Tibial nerve (tissue), 4 donors: ENCODE results near the gene TATDN2. TPM values are rescaled to one million over a fixed set of nuclear protein-coding genes. Genes with fewer than 3 reads are reported as not detected.

Experiments
- DNase-seq, 2 donors: peaks; one replicate each; pipeline ENCODE4 v3.0.0-alpha.2; 2019; ENCODE audit warnings: low spot score in 2 of 2
- H3K27ac ChIP-seq, 4 donors: fragments of 200-600 bp; sonication (generic) in 3 of 4; one replicate each; pipeline ENCODE4 v1.5.1; 2017 to 2019; ENCODE audit warnings: mild to moderate bottlenecking in 1 of 4
- H3K27me3 ChIP-seq, 2 donors: fragments of 200-600 bp; sonication (generic) in 1 of 2; one replicate each; pipeline versions ENCODE4 v1.5.1 to v1.6.0; 2017 to 2019
- H3K36me3 ChIP-seq, 3 donors: fragments of 200-600 bp; sonication (generic); one replicate each; pipeline ENCODE4 v1.5.1; 2018 to 2019
- H3K4me1 ChIP-seq, 4 donors: fragments of 200-600 bp; sonication (generic) in 3 of 4; one replicate each; pipeline ENCODE4 v1.5.1; 2017 to 2019
- H3K4me3 ChIP-seq, 4 donors: fragments of 200-600 bp; sonication (generic) in 3 of 4; one replicate each; pipeline ENCODE4 v1.5.1; 2017 to 2019; ENCODE audit warnings: mild to moderate bottlenecking in 1 of 4, moderate library complexity in 1 of 4
- H3K9me3 ChIP-seq, 4 donors: fragments of 200-600 bp; sonication (generic) in 3 of 4; one replicate each; pipeline ENCODE4 v1.5.1; 2017 to 2019
- EP300 ChIP-seq, 2 donors: sonication (generic); formaldehyde crosslinking; IDR thresholded peaks; one replicate each; pipeline ENCODE4 v1.6.1; 2017; ENCODE audit warnings: antibody characterized with exemption in 2 of 2, mild to moderate bottlenecking in 1 of 2
- POLR2A ChIP-seq, 2 donors: fragments of 450-650 bp; IDR thresholded peaks; one replicate each; pipeline ENCODE4 v1.6.1; 2017; ENCODE audit warnings: antibody characterized with exemption in 2 of 2, mild to moderate bottlenecking in 2 of 2, moderate library complexity in 2 of 2
- WGBS, 2 donors: methylation state at CpG; one replicate each; pipeline ENCODE4 v1.1.5; 2018; 5-methylcytosine and 5-hydroxymethylcytosine counted together
- total RNA-seq, 4 donors: library from RNA; depleted of rRNA; stranded (reverse); fragments of >200 nt; gene quantifications; one replicate each; pipeline ENCODE4 v1.1.0, GENCODE V29; 2016
- TF ChIP-seq, protein P1 (sequence below), 5 experiments: fragments of 200-600 bp in 3 of 5; fragments of 450-650 bp in 2 of 5; sonication (generic) in 3 of 5; IDR thresholded peaks; one replicate each; pipeline ENCODE4 v1.5.1; 2016 to 2019; ENCODE audit warnings: antibody characterized with exemption in 5 of 5, mild to moderate bottlenecking in 3 of 5, moderate library complexity in 2 of 5

The TATDN2 gene
- total RNA-seq, 4 donors from 2014 or later: 21.2 to 28.9 (median 28.5) TPM

DNA sequence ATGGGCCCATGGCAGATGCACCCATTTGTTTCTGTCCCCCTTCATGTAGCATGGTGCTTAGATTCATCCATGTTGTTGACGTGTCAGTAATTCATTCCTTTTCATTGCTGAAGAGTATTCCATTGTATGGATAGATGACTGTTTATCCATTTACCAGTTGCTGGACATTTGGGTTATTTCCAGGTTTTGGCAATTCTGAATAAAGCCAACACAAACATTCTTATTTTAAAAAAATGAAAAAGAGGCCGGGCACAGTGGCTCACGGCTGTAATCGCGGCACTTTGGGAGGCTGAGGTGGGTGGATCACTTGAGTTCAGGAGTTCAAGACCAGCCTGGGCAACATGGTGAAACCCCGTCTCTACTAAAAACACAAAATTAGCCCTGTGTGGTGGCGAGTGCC is 18.7 kb upstream of the TATDN2 start:
- Histone ChIP-seq H3K27me3 (no peaks in the 10 kb centered on the region), H3K4me3 (no peak overlapping the region), H3K4me1 (peaks cover 0 to 11% (median 4%) of the 10 kb centered on the region in 4 donors), H3K27ac (no peak overlapping the region), H3K9me3 (no peaks in the 10 kb centered on the region), H3K36me3 (peaks cover 0 to 29% (median 0%) of the 10 kb centered on the region in 3 donors)
- 84 to 85% methylated on average over 7 of the region's 7 CpGs for WGBS, 2 donors
- DNase-seq: no peak
- TF ChIP-seq POLR2A (IDR thresholded peaks at IDR 0.05) (no peak), EP300 (IDR thresholded peaks at IDR 0.05) (no peak)
- TF ChIP-seq, protein P1, sequence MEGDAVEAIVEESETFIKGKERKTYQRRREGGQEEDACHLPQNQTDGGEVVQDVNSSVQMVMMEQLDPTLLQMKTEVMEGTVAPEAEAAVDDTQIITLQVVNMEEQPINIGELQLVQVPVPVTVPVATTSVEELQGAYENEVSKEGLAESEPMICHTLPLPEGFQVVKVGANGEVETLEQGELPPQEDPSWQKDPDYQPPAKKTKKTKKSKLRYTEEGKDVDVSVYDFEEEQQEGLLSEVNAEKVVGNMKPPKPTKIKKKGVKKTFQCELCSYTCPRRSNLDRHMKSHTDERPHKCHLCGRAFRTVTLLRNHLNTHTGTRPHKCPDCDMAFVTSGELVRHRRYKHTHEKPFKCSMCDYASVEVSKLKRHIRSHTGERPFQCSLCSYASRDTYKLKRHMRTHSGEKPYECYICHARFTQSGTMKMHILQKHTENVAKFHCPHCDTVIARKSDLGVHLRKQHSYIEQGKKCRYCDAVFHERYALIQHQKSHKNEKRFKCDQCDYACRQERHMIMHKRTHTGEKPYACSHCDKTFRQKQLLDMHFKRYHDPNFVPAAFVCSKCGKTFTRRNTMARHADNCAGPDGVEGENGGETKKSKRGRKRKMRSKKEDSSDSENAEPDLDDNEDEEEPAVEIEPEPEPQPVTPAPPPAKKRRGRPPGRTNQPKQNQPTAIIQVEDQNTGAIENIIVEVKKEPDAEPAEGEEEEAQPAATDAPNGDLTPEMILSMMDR (IDR thresholded peaks at IDR 0.05): no peak

DNA sequence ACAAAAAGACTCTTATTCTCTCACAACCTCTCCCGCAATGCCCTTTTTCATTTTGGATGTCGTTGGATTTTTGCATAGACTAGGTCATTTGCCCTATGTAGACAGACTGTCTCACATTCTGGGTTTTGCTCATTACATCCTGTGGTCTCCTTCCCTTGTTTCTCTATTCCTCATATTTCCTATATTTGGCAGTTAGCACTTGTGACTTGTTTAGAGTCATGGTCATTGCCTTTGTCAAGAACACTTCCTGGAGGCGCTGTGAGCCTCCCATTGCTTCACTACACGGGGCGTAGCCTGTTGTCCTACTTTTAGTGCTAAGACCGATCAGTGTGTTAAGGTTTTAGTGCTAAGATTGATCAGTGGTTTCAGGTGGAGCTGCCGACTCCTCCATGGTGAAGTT is 16.1 kb upstream of the TATDN2 start:
- no peaks in the 10 kb centered on the region for H3K27me3 ChIP-seq
- H3K4me1 ChIP-seq: no peaks in the 10 kb centered on the region
- H3K9me3 ChIP-seq: no peaks in the 10 kb centered on the region
- WGBS, 2 donors: 72 to 82% methylated on average over 7 of the region's 7 CpGs
- H3K36me3 ChIP-seq: peaks cover 0 to 52% (median 0%) of the 10 kb centered on the region in 3 donors
- no peak for DNase-seq
- TF ChIP-seq EP300 (IDR thresholded peaks at IDR 0.05): peak in 1 of 2 donors; percentile 70
- no peak for TF ChIP-seq POLR2A (IDR thresholded peaks at IDR 0.05)
- H3K27ac ChIP-seq: no peak overlapping the region
- no peak overlapping the region for H3K4me3 ChIP-seq

DNA sequence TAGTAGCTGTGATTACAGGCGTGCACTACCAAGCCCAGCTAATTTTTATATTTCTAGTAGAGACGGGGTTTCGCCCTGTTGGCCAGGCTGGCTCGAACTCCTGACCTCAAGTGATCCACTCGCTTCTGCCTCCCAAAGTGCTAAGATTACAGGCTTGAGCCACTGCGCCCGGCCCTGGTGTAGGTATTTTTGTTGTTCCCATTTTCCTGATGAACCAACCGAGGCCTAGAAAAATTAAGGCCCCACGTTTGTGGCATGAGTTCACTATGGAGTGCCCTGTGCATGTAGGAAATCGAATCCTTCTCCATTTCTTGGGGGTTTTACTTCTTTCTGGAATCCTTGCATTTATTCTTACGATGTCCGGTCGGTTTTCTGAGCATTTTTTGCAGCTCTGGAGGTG is 14.3 kb upstream of the TATDN2 start:
- Histone ChIP-seq H3K27ac (no peak overlapping the region), H3K36me3 (peaks cover 0 to 51% (median 3%) of the 10 kb centered on the region in 3 donors), H3K4me1 (no peaks in the 10 kb centered on the region), H3K9me3 (no peaks in the 10 kb centered on the region), H3K4me3 (no peak overlapping the region), H3K27me3 (no peaks in the 10 kb centered on the region)
- WGBS, 2 donors: 88 to 93% methylated on average over 13 of the region's 13 CpGs
- TF ChIP-seq, protein P1 (IDR thresholded peaks at IDR 0.05): no peak
- TF ChIP-seq POLR2A (IDR thresholded peaks at IDR 0.05) (no peak), EP300 (IDR thresholded peaks at IDR 0.05) (no peak)
- no peak for DNase-seq

DNA sequence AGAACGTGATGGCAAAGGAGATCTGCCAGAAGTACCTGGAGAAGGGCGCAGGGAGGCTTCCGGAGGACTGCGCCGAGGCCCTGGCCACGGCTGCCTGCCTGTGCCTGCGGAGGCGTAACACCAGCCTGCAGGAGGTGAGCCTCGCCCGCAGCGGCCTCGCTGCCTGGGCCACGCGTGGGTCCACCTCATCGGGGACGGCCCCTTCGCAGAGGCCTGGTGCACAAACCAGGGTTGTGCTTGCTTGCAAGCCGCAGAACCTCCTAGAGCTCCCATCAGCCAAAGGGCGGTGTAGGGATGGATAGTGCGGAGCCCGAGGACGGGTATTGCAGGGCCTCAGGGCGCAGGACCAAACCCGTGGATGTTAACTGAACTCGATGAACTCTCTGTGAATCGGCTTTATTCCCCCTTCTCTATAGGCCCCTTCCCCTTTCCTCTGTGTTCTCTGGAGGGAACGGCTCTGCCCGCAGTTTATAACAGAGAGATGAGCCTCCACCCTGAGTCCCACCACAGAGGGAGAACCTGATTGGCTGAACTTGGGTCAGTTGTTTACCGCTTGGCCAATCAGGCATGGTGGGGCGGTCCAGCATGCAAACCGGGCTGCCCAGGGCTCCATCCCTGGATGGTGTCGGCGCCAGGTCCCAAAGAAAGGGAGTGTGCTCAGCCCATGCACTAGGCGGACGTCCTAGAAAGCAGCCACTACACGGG is 13.6 kb upstream of the TATDN2 start:
- no peak for DNase-seq
- Histone ChIP-seq H3K36me3 (peaks cover 0 to 56% (median 4%) of the 10 kb centered on the region in 3 donors), H3K4me3 (no peak overlapping the region), H3K4me1 (no peaks in the 10 kb centered on the region), H3K27me3 (no peaks in the 10 kb centered on the region), H3K27ac (no peak overlapping the region), H3K9me3 (no peaks in the 10 kb centered on the region)
- TF ChIP-seq EP300 (IDR thresholded peaks at IDR 0.05): no peak
- TF ChIP-seq, protein P1 (IDR thresholded peaks at IDR 0.05): no peak
- TF ChIP-seq POLR2A (IDR thresholded peaks at IDR 0.05): no peak
- WGBS, 2 donors: 87% methylated on average over 32 to 36 of the region's 36 CpGs

DNA sequence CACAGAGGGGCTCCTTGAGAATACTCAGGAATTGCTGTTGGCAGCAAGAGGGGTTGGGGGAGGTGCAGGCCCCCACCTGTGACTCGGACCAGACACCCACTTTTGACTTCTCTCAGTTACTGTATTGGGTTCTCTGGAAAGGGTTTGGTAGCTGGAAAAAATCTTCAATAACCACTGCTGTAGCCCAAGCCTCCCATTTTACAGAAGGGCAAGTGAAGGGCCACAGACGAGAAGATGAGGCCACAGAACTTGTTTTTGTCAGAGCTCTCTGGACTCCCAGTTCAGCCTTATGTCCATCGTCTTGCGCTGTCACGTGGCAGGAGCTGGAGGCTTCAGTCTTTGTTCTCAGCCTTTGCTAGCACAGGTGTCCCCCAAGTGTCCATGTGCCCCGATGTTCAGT is 12.7 kb upstream of the TATDN2 start:
- TF ChIP-seq, protein P1 (IDR thresholded peaks at IDR 0.05): no peak
- TF ChIP-seq POLR2A (IDR thresholded peaks at IDR 0.05): no peak
- no peak for TF ChIP-seq EP300 (IDR thresholded peaks at IDR 0.05)
- Histone ChIP-seq H3K27me3 (no peaks in the 10 kb centered on the region), H3K9me3 (no peaks in the 10 kb centered on the region), H3K27ac (no peak overlapping the region), H3K4me1 (no peaks in the 10 kb centered on the region), H3K4me3 (no peak overlapping the region), H3K36me3 (peaks cover 0 to 53% (median 4%) of the 10 kb centered on the region in 3 donors)
- DNase-seq: no peak
- WGBS, 2 donors: 79 to 84% methylated on average over 6 of the region's 6 CpGs
